ENCODE results near the gene ATP13A2. TPM values are rescaled to one million over a fixed set of nuclear protein-coding genes. Genes with fewer than 3 reads are reported as not detected.

The ATP13A2 gene
- total and polyA plus RNA-seq, 2 experiments from 2014 or later = 29.6 to 32.4 TPM

DNA sequence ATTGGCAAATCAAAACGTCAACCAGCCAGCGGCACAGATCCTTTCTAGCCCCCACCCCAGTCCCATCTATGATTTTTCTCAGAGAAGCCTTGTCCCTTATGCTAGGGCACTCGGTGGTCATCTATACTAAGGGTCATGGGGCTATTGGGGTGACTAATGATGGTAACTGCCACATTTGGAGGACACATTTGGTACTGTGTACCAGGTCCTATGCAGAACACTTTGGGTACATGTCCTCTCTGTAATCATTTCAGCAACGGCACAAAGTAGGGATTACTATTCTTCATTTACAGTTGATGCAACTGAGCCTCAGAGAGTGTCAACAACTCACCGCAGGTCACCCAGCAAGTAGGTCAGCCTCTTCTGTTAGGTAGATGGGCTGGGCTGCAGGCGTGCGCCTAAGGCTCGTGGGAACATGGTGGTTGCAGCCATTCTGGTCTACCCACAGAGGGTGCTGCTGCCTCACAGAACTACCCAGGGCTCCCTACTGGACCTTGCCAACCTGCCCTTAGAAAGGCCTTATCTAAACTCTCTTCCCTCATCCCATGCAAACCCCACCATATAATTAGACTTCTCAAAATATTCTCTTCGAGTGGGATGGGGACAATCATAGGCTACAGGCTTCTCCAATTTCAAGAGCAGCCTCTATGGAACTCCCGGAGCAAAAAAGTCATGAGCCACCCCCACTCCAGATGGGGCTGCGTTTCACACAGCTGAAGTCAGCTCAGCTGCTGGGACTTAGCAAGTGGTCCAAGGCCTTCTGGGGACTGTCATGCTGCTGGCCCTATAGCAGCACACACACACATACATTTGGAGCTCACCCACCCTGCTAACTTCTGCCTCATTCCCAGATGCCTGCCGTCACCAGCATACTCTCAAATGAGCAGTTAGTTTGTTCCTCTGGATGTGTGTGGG, 47.9 kb upstream of the ATP13A2 start:
- DNase-seq = peak; percentile 86
- TF ChIP-seq EZH2 (IDR thresholded peaks at IDR 0.05; ENCODE audit: insufficient read depth, poor library complexity, severe bottlenecking) (no peak), EZH2phosphoT487 (IDR thresholded peaks at IDR 0.05; ENCODE audit: insufficient read depth, low read depth) (no peak)
- Histone ChIP-seq H3F3A (ENCODE audit: insufficient read depth) (peaks cover 6% of the 10 kb centered on the region; the same call in 1 of the 2 replicates), H3K79me2 (ENCODE audit: insufficient read depth) (no peaks in the 10 kb centered on the region), H4K20me1 (ENCODE audit: insufficient read depth) (no peaks in the 10 kb centered on the region), H2AFZ (0 out of 2 replicates have a peak overlapping the region, but pooled peaks have one; percentile 48), H3K27ac (no peak overlapping the region), H3K36me3 (ENCODE audit: low read depth) (no peaks in the 10 kb centered on the region), H3K4me1 (ENCODE audit: insufficient read depth) (peaks cover 7% of the 10 kb centered on the region), H3K27me3 (replicated peaks; ENCODE audit: insufficient read depth) (no peaks in the 10 kb centered on the region; the same call in 1 of the 2 replicates), H3K9me3 (ENCODE audit: low read depth) (no peaks in the 10 kb centered on the region), H3K9ac (no peak overlapping the region), H3K4me3 (no peak overlapping the region), H3K4me2 (ENCODE audit: unreplicated experiment) (no peak overlapping the region), H3K9me2 (ENCODE audit: insufficient read depth) (no peaks in the 10 kb centered on the region)
- in situ Hi-C loops (cut with MboI) = loop anchor here (10.0 kb wide), 1 partner anchor 275 kb away; no protein-coding TSS in a partner anchor
- 9% methylated on average over 12 of the region's 12 CpGs for WGBS, 2 experiments (ENCODE audit: low coverage in 1 of 2, low lambda C conversion rate in 2 of 2, missing lambda C conversion rate in 2 of 2)

DNA sequence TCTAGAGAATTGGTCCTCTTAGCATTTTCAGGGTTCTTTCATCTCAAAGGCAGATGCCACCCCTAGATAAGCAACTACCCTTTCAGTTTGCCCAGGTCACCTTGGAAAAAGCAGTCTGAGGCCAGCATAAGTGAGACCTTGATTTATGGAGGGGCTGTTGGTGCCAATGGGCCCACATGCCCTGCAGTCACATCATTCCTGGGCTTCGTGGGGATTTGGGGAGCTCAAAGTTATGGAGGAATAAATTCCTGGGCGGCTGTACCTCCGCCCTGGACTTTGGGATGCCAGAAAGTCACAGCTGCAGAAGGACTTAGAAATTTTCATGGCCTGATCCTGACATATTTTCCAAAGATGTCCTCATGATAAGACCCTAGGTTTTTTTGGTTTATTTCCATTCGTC, 44.8 kb upstream of the ATP13A2 start:
- no peaks in the 10 kb centered on the region for H3K9me3 ChIP-seq (ENCODE audit: low read depth)
- H3K4me1 ChIP-seq (ENCODE audit: insufficient read depth) = peaks cover 11% of the 10 kb centered on the region
- H3F3A ChIP-seq (ENCODE audit: insufficient read depth) = peaks cover 6% of the 10 kb centered on the region; the same call in 1 of the 2 replicates
- no peak overlapping the region for H3K9ac ChIP-seq
- no peak for TF ChIP-seq EZH2 (IDR thresholded peaks at IDR 0.05; ENCODE audit: insufficient read depth, poor library complexity, severe bottlenecking)
- no peak for TF ChIP-seq EZH2phosphoT487 (IDR thresholded peaks at IDR 0.05; ENCODE audit: insufficient read depth, low read depth)
- H3K9me2 ChIP-seq (ENCODE audit: insufficient read depth) = no peaks in the 10 kb centered on the region
- no peak overlapping the region for H3K27ac ChIP-seq
- no peak for DNase-seq
- WGBS, 2 experiments (ENCODE audit: low coverage in 1 of 2, low lambda C conversion rate in 2 of 2, missing lambda C conversion rate in 2 of 2) = 59 to 65% methylated on average over 4 of the region's 4 CpGs
- H4K20me1 ChIP-seq (ENCODE audit: insufficient read depth) = no peaks in the 10 kb centered on the region
- no peak overlapping the region for H3K4me2 ChIP-seq (ENCODE audit: unreplicated experiment)
- no peak overlapping the region for H2AFZ ChIP-seq
- H3K4me3 ChIP-seq = no peak overlapping the region
- no peaks in the 10 kb centered on the region for H3K36me3 ChIP-seq (ENCODE audit: low read depth)
- no peaks in the 10 kb centered on the region; the same call in 1 of the 2 replicates for H3K27me3 ChIP-seq (replicated peaks; ENCODE audit: insufficient read depth)
- peaks cover 23% of the 10 kb centered on the region for H3K79me2 ChIP-seq (ENCODE audit: insufficient read depth)
- in situ Hi-C loops (cut with MboI) = no loop called here

DNA sequence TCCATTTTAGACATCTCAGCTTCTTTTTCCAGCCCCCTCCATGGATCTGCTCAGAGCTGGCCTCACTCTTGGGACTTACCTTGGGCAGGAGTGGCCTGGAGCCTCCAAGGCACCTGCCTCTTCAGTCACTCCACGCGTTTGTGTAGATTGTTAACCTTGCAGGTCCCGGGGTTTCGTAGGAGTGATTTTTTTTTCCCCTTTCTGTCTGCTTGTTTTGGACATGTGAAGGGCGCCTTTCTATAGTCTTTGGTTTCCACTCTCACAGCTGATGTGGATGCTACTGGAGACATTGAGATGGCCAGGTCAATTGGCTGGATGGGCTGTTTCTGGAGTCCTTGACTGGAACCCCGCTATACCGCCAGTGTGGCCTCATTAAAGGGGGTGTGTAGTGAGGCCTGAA, 44.1 kb upstream of the ATP13A2 start:
- in situ Hi-C loops (cut with MboI) = no loop called here
- TF ChIP-seq EZH2 (IDR thresholded peaks at IDR 0.05; ENCODE audit: insufficient read depth, poor library complexity, severe bottlenecking) (no peak), EZH2phosphoT487 (IDR thresholded peaks at IDR 0.05; ENCODE audit: insufficient read depth, low read depth) (no peak)
- Histone ChIP-seq H3F3A (ENCODE audit: insufficient read depth) (peaks cover 6% of the 10 kb centered on the region; the same call in 1 of the 2 replicates), H3K9ac (no peak overlapping the region), H3K79me2 (ENCODE audit: insufficient read depth) (peaks cover 31% of the 10 kb centered on the region), H3K4me1 (ENCODE audit: insufficient read depth) (peaks cover 11% of the 10 kb centered on the region), H4K20me1 (ENCODE audit: insufficient read depth) (no peaks in the 10 kb centered on the region), H3K36me3 (ENCODE audit: low read depth) (0 out of 2 replicates have a peak, but pooled peaks cover 4% of the 10 kb centered on the region), H3K27ac (no peak overlapping the region), H3K4me3 (no peak overlapping the region), H2AFZ (no peak overlapping the region), H3K9me3 (ENCODE audit: low read depth) (no peaks in the 10 kb centered on the region), H3K27me3 (replicated peaks; ENCODE audit: insufficient read depth) (no peaks in the 10 kb centered on the region; the same call in 1 of the 2 replicates), H3K4me2 (ENCODE audit: unreplicated experiment) (no peak overlapping the region), H3K9me2 (ENCODE audit: insufficient read depth) (no peaks in the 10 kb centered on the region)
- no peak for DNase-seq
- 85 to 86% methylated on average over 7 of the region's 7 CpGs for WGBS, 2 experiments (ENCODE audit: low coverage in 1 of 2, low lambda C conversion rate in 2 of 2, missing lambda C conversion rate in 2 of 2)

DNA sequence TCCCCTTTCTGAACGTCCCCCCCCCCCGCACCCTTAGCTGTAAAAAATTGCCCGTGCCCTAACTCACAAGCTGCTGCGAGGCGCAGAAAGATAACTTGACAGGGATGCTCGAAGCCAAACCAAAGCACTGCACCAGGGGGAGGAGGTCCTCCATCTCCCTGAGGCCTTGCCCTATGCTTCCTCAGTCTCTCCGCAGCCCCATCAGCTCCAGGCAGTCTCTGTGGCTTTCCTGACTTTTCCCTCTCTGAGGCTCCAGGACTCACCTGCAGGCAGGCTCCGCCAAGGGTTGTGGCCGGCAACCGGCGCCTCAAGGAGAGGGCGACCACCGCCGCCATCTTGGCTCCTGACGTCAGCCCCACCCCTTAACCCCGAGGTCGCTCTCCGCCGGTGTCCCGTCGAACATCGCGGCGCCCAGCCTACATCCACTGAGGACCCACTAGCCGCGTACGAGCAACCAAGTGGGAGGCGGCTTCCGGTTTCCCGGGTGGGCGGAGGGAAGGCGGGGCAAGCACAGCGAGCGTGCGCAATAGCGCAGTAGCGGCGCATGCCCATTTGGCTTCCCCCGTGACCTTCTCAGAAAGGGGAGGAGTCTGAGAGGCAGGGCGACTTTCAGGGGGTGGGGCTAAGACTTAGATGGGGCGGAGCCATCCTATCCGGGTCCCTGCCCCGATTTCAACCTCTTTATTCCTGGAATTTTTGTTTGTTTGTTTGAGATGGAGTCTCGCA, 42.1 kb upstream of the ATP13A2 start, which contains the start of gene SDHB:
Gene SDHB (minus strand): TSS at position 348 of the 726 bp plus-strand sequence. CDS start 13 bp downstream, at position 335.
- peak; percentile 100 for DNase-seq
- Histone ChIP-seq H3K27ac (peak within 1 kb of the TSS; percentile 59), H3K9me3 (ENCODE audit: low read depth) (no peaks in the 10 kb centered on the region), H3K9me2 (ENCODE audit: insufficient read depth) (no peaks in the 10 kb centered on the region), H3F3A (ENCODE audit: insufficient read depth) (peaks cover 6% of the 10 kb centered on the region; the same call in 1 of the 2 replicates), H4K20me1 (ENCODE audit: insufficient read depth) (no peaks in the 10 kb centered on the region), H3K4me1 (ENCODE audit: insufficient read depth) (peaks cover 11% of the 10 kb centered on the region), H2AFZ (peak within 1 kb of the TSS; percentile 92), H3K4me3 (peak within 1 kb of the TSS; percentile 90), H3K27me3 (replicated peaks; ENCODE audit: insufficient read depth) (no peaks in the 10 kb centered on the region; the same call in 1 of the 2 replicates), H3K36me3 (ENCODE audit: low read depth) (peaks cover 10% of the 10 kb centered on the region; the same call in 1 of the 2 replicates), H3K79me2 (ENCODE audit: insufficient read depth) (peaks cover 50% of the 10 kb centered on the region), H3K9ac (peak within 1 kb of the TSS; percentile 89), H3K4me2 (ENCODE audit: unreplicated experiment) (peak within 1 kb of the TSS; percentile 95)
- in situ Hi-C loops (cut with MboI) = no loop called here
- TF ChIP-seq EZH2phosphoT487 (IDR thresholded peaks at IDR 0.05; ENCODE audit: insufficient read depth, low read depth) = no peak
- no peak for TF ChIP-seq EZH2 (IDR thresholded peaks at IDR 0.05; ENCODE audit: insufficient read depth, poor library complexity, severe bottlenecking)
- 0 to 2% methylated on average over 42 to 44 of the region's 44 CpGs for WGBS, 2 experiments (ENCODE audit: low coverage in 1 of 2, low lambda C conversion rate in 2 of 2, missing lambda C conversion rate in 2 of 2)
